ENCODE results near the gene CPLX3. TPM values are rescaled to one million over a fixed set of nuclear protein-coding genes. Genes with fewer than 3 reads are reported as not detected.

The CPLX3 gene
- total and polyA plus RNA-seq, 10 of the 15 experiments (the other 5 are each of a cell fraction or from before 2014, with no cell fraction given) = 0.02 to 0.04 TPM; not detected in 8

- ChIA-PET CTCF (interaction anchor here (0.7 to 6.2 kb wide), 8 partner anchors 9 to 93 kb away, joined by 3 to 59 read pairs (median 4); partner anchors contain the start of gene COX5A), SMC1A (ENCODE audit: uncharacterized antibody, unreplicated experiment) (interaction anchor here (0.7 to 6.1 kb wide), 3 partner anchors 25 to 57 kb away, joined by 3 to 43 read pairs (median 17); no protein-coding TSS in a partner anchor), RAD21 (ENCODE audit: unreplicated experiment) (interaction anchor here (0.7 to 1.3 kb wide), 3 partner anchors 12 to 62 kb away, joined by 3 to 7 read pairs (median 3); partner anchors contain the start of gene FAM219B), POLR2A (interaction anchor here (1.1 to 1.2 kb wide), 2 partner anchors 39 to 57 kb away, joined by 4 read pairs; no protein-coding TSS in a partner anchor)
- peaks cover 18 to 26% of the 10 kb centered on the region in 2 experiments; a peak in 3 of 4 replicates for H3K36me3 ChIP-seq (ENCODE audit: control insufficient read depth in 2 of 2, insufficient read depth in 2 of 2, low read length in 1 of 2)
- no peak overlapping the region for H3K4me2 ChIP-seq (ENCODE audit: control insufficient read depth, insufficient read depth)
- peaks cover 3% of the 10 kb centered on the region; the same call in 1 of the 2 replicates for H3K79me2 ChIP-seq (ENCODE audit: control insufficient read depth, insufficient read depth, low read length)
- WGBS (ENCODE audit: insufficient coverage, insufficient replicate concordance, low lambda C conversion rate, missing lambda C conversion rate) = 20% methylated on average over 5 of the region's 5 CpGs
- no peak for DNase-seq (ENCODE audit: low read depth, low spot score)
- no peak overlapping the region for H3K9ac ChIP-seq (ENCODE audit: control insufficient read depth, insufficient read depth, low read length)
- H3K4me3 ChIP-seq = no peak overlapping the region
- peaks cover 18% of the 10 kb centered on the region for H3K4me1 ChIP-seq (ENCODE audit: control insufficient read depth, insufficient read depth, low read length)
- intact Hi-C loops (cut with micrococcal nuclease; ENCODE audit: unreplicated experiment) = no loop called here
- no peak overlapping the region for H2AFZ ChIP-seq (ENCODE audit: control insufficient read depth, low read depth, low read length)
- no peak overlapping the region for H3K27ac ChIP-seq (ENCODE audit: control insufficient read depth, insufficient read depth)
- ATAC-seq = no peak
- BruUV-seq (replicated peaks) = no TSS peak
- FAIRE-seq = no peak
- in situ Hi-C loops (cut with MboI) = no loop called here
- TF ChIP-seq RAD51 (IDR thresholded peaks at IDR 0.05) (no peak), KLF5 (IDR thresholded peaks at IDR 0.05; ENCODE audit: partially characterized antibody) (no peak), JUNB (IDR thresholded peaks at IDR 0.05) (no peak), RCOR1 (conservative IDR thresholded peaks at IDR 0.05; ENCODE audit: low read depth, low read length) (no peak), BACH1 (IDR thresholded peaks at IDR 0.05; ENCODE audit: borderline replicate concordance) (no peak), ZNF622 (IDR thresholded peaks at IDR 0.05) (no peak), CBX3 (IDR thresholded peaks at IDR 0.05; ENCODE audit: borderline replicate concordance, low read depth) (no peak), IKZF1 (conservative IDR thresholded peaks at IDR 0.05) (no peak), MEF2B (IDR thresholded peaks at IDR 0.05; ENCODE audit: partially characterized antibody, poor library complexity, severe bottlenecking) (no peak)
- TF ChIP-seq, protein P1, sequence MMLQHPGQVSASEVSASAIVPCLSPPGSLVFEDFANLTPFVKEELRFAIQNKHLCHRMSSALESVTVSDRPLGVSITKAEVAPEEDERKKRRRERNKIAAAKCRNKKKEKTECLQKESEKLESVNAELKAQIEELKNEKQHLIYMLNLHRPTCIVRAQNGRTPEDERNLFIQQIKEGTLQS (IDR thresholded peaks at IDR 0.05; ENCODE audit: borderline replicate concordance, extremely low read depth, low read depth, low read length) = no peak
- no peaks in the 10 kb centered on the region for H3K9me3 ChIP-seq (replicated peaks; ENCODE audit: control insufficient read depth, insufficient read depth, low read length)
- no peaks in the 10 kb centered on the region for H3K27me3 ChIP-seq (replicated peaks in 1 of 2; ENCODE audit: control insufficient read depth in 2 of 2, insufficient read depth in 2 of 2, low read length in 1 of 2)
- H4K20me1 ChIP-seq (ENCODE audit: control insufficient read depth, insufficient read depth) = no peaks in the 10 kb centered on the region
Observed at GRCh38 chr15:74845208-74845568, 18.8 kb downstream of the CPLX3 start.

Measured in GM12878 (cell line).